Neural progenitor cell (in vitro differentiated cells): Measurements from ENCODE around the gene ZNF681.

Source experiments
- EZH2 ChIP-seq: fragments of 200-600 bp; sonication (generic); IDR thresholded peaks from 2 replicates; pipeline ENCODE4 v1.6.1; 2017; ENCODE audit warnings: antibody characterized with exemption, mild to moderate bottlenecking, moderate library complexity
- EZH2phosphoT487 ChIP-seq: fragments of 200-600 bp; sonication (generic); IDR thresholded peaks from 2 replicates; pipeline ENCODE4 v1.6.1; 2017; ENCODE audit warnings: antibody characterized with exemption
- TF ChIP-seq, protein P1 (sequence below): fragments of 200-600 bp; sonication (generic); IDR thresholded peaks from 2 replicates; pipeline ENCODE4 v1.5.1; 2017; ENCODE audit warnings: antibody characterized with exemption, mild to moderate bottlenecking

DNA sequence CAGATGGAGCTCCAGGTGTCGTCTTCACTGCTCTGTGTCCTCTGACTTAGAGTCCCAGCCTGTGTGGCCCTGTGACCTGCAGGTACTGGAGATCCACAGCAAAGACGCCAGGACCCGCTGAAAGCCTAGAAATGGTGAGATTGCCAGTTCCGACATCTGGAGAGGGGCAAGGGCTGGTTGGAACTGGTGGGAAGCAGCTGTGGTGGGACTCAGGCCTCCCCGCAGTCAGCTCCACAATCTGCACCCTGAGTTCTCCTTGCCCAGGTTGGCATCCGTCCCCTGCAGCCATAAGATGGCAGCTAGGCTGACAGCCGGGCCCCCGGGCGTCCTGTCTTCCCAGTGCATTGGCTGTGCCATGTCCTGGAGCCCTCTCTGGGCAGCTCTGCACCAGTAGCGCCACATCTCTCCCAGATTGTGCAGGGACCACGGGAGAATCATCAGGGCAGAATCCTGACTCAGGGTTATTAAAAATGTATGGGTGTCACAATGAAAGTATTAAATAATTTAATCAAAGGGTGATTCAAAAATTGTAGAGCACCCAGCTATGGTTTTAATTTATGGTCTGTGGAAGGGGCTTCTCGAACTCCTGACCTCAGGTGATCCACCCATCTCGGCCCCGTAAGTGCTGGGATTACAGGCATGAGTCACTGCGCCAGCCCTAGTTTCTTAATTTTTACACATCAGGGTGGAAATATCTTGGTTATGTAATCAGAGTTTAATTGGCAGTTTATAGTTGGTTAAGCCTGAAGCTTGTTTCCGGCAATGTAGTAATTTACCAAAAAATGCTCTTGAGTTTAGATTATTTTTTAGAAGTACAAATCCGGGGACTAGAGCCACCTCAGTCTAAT is 32.2 kb upstream of the ZNF681 start:
- TF ChIP-seq, protein P1, sequence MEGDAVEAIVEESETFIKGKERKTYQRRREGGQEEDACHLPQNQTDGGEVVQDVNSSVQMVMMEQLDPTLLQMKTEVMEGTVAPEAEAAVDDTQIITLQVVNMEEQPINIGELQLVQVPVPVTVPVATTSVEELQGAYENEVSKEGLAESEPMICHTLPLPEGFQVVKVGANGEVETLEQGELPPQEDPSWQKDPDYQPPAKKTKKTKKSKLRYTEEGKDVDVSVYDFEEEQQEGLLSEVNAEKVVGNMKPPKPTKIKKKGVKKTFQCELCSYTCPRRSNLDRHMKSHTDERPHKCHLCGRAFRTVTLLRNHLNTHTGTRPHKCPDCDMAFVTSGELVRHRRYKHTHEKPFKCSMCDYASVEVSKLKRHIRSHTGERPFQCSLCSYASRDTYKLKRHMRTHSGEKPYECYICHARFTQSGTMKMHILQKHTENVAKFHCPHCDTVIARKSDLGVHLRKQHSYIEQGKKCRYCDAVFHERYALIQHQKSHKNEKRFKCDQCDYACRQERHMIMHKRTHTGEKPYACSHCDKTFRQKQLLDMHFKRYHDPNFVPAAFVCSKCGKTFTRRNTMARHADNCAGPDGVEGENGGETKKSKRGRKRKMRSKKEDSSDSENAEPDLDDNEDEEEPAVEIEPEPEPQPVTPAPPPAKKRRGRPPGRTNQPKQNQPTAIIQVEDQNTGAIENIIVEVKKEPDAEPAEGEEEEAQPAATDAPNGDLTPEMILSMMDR: no peak
- no peak for TF ChIP-seq EZH2
- no peak for TF ChIP-seq EZH2phosphoT487
